Common myeloid progenitor, CD34-positive (primary cell): Measurements from ENCODE around the gene UCHL5.

Experiments
- CTCF ChIA-PET: fragments of 350-600 bp; sonication (Branson Sonifier 250); formaldehyde crosslinking; loops from one replicate; lab custom pipeline; 2021; ENCODE audit warnings: antibody characterized with exemption; lab: Charles Lee
- POLR2A ChIA-PET: fragments of 350-600 bp; sonication (Branson Sonifier 250); formaldehyde crosslinking; loops from one replicate; lab custom pipeline; 2021; ENCODE audit warnings: antibody characterized with exemption; lab: Charles Lee
- DNase-seq, 3 donors: peaks; one replicate each; pipeline versions ENCODE4 v3.0.0 to v3.0.0-alpha.2; 2013
- H3K27ac ChIP-seq, 2 experiments: 1 replicate in 1 of 2; 2 replicates in 1 of 2; pipeline ENCODE4 v1.7.0; 2013; ENCODE audit warnings: inconsistent platforms in 2 of 2, low read length in 2 of 2, mild to moderate bottlenecking in 2 of 2, low read depth in 1 of 2, moderate library complexity in 1 of 2; ENCODE audit not compliant: severe bottlenecking in 2 of 2, insufficient read depth in 1 of 2, poor library complexity in 1 of 2
- H3K27me3 ChIP-seq, 5 experiments: replicated peaks in 2 of 5; 1 replicate in 3 of 5; 2 replicates in 2 of 5; pipeline versions ENCODE4 v1.6.1 to v1.7.0; 2013; ENCODE audit warnings: low read length in 4 of 5, mild to moderate bottlenecking in 2 of 5, moderate library complexity in 2 of 5, inconsistent platforms in 1 of 5; ENCODE audit not compliant: insufficient read depth in 5 of 5, control insufficient read depth in 4 of 5
- H3K36me3 ChIP-seq, 4 experiments: 1 replicate in 2 of 4; 2 replicates in 2 of 4; pipeline versions ENCODE4 v1.6.1 to v1.7.0; 2013; ENCODE audit warnings: low read length in 3 of 4, control low read depth in 1 of 4, mild to moderate bottlenecking in 1 of 4; ENCODE audit not compliant: control insufficient read depth in 4 of 4, insufficient read depth in 4 of 4
- H3K4me1 ChIP-seq, 4 experiments: 1 replicate in 3 of 4; 2 replicates in 1 of 4; pipeline versions ENCODE4 v1.6.1 to v1.7.1; 2013; ENCODE audit warnings: low read length in 3 of 4, mild to moderate bottlenecking in 3 of 4, control low read depth in 1 of 4, inconsistent platforms in 1 of 4, moderate library complexity in 1 of 4; ENCODE audit not compliant: control insufficient read depth in 4 of 4, insufficient read depth in 4 of 4; ENCODE audit errors: control extremely low read depth in 1 of 4
- H3K4me3 ChIP-seq, 7 experiments: 1 replicate in 4 of 7; 2 replicates in 3 of 7; pipeline versions ENCODE4 v1.5.1 to v1.7.0; 2013; ENCODE audit warnings: mild to moderate bottlenecking in 7 of 7, low read length in 6 of 7, moderate library complexity in 6 of 7, inconsistent platforms in 2 of 7, low read depth in 2 of 7, control low read depth in 1 of 7; ENCODE audit not compliant: insufficient read depth in 4 of 7, control insufficient read depth in 1 of 7; ENCODE audit errors: extremely low read depth in 1 of 7
- H3K9me3 ChIP-seq, 5 experiments: 1 replicate in 4 of 5; 2 replicates in 1 of 5; pipeline versions ENCODE4 v1.6.1 to v1.7.1; 2013; ENCODE audit warnings: low read length in 4 of 5, mild to moderate bottlenecking in 2 of 5, inconsistent platforms in 1 of 5, low read depth in 1 of 5, moderate library complexity in 1 of 5; ENCODE audit not compliant: control insufficient read depth in 4 of 5, insufficient read depth in 2 of 5; ENCODE audit errors: control extremely low read depth in 1 of 5
- WGBS: methylation state at CpG from one replicate; pipeline ENCODE4 v1.1.5; 2013; ENCODE audit not compliant: insufficient coverage; 5-methylcytosine and 5-hydroxymethylcytosine counted together

UCHL5 gene

DNA sequence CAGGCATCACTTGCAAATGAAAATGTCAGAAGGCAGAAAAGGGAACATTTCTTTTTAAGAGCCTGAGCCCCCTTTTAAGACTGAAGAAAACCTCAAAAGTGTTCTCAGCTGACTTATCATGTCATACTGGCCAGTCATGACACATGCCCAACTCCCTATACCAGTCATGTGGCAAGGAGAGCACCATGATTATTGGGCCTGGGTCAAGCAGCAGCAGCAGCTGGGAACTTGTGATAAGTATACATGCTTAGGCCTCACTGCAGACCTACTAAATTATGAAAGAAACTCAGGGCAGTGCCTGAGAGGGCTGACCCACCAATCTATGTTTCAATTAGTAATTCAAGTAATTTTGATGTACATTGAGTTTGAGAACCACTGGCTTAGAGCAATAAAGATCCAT is 8.9 kb upstream of the UCHL5 start:
- DNase-seq: peak in 2 of 3 donors; percentile 10 to 29
- H3K4me1 ChIP-seq: peaks cover 0 to 6% (median 0%) of the 10 kb centered on the region in 4 experiments
- H3K4me3 ChIP-seq: no peak overlapping the region
- ChIA-PET POLR2A (no interaction called here), CTCF (no interaction called here)
- no peaks in the 10 kb centered on the region for H3K9me3 ChIP-seq
- no peak overlapping the region for H3K27ac ChIP-seq
- H3K36me3 ChIP-seq: peaks cover under 1 to 8% (median 3%) of the 10 kb centered on the region in 4 experiments
- H3K27me3 ChIP-seq: no peaks in the 10 kb centered on the region

DNA sequence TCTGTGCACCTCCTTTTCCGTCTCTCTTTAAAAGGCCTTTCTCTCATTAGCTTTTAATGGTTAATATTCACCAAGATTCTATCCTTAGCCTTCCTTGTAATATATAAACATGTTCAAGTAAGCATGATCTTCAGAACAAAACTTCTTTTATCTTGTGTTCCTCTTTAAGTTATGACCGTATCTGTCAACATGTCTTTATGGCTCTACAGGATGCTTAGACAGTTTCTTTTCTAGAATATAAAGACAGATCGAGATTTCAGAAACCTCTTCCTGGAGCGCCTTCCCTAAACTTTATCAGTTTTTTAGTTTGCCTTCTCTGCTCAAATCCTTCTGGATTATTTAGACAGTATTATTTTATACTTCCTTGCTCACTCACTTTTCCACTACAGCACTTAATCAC is 7.4 kb upstream of the UCHL5 start:
- CTCF ChIA-PET: interaction anchor here (0.9 kb wide), 1 partner anchor 454 kb away, joined by 3 read pairs; no protein-coding TSS in a partner anchor
- no peaks in the 10 kb centered on the region for H3K9me3 ChIP-seq
- POLR2A ChIA-PET: no interaction called here
- peaks cover 0 to 6% (median 0%) of the 10 kb centered on the region in 4 experiments for H3K4me1 ChIP-seq
- no peak for DNase-seq
- H3K4me3 ChIP-seq: no peak overlapping the region
- 89% methylated on average over 4 of the region's 4 CpGs for WGBS
- no peak overlapping the region for H3K27ac ChIP-seq
- H3K27me3 ChIP-seq: no peaks in the 10 kb centered on the region
- H3K36me3 ChIP-seq: peaks cover 0 to 6% (median 3%) of the 10 kb centered on the region in 4 experiments

DNA sequence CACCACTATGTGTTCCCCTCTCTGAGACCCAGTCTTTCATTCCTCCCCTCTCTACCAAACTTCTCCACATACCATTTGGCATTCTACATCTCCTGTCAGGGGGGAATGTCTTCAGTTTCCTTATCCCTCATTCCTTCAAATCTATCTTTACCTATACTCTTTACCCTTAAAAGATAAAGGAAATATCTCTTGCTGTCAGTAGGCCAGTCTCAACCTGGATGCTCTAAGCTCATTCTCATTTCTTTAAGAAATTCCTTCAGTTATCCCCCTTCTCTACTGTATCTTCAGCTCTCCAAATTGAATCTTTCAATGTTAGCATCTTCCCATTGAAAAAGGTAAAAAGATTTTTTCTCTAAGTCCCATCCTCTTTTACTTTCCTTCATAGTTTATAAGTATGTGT is 6.8 kb upstream of the UCHL5 start:
- ChIA-PET CTCF (interaction anchor here (0.9 kb wide), 1 partner anchor 453 kb away, joined by 3 read pairs; no protein-coding TSS in a partner anchor), POLR2A (no interaction called here)
- Histone ChIP-seq H3K27me3 (no peaks in the 10 kb centered on the region), H3K9me3 (no peaks in the 10 kb centered on the region), H3K4me1 (peaks cover 0 to 10% (median 3%) of the 10 kb centered on the region in 4 experiments), H3K36me3 (peaks cover 0 to 6% (median 3%) of the 10 kb centered on the region in 4 experiments), H3K27ac (no peak overlapping the region), H3K4me3 (no peak overlapping the region)
- no peak for DNase-seq

DNA sequence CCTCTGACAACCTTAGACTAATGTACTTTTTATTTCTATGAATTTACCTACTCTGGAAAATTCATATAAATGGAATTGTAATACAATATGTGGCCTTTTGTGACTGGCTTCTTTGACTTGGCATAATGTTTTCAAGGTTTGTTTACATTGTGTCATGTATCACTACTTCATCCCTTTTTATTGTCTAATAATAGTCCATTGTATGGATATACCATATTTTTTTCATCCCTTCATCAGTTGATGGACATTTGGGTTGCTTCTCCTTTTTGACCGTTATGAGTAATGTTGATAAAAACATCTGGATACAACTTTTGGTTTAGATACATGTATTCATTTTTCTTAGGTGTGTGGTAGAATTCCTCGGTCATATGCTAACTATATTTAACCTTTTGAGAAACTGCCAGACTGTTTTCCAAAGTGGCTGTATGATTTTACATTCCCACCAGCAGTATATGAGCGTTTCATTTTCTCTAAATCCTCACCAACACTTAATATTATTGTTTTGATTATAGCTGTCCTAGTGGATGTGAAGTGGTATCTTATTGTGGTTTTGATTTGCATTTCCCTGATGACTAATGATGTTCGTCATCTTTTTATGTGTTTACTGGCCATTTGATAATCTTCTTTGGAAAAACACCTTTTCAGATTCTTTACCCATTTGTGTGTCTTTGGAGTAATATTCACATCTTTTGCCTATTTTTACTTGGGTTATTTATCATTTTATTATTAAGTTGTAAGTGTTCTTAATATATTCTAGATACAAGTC is 3.7 kb upstream of the UCHL5 start:
- Histone ChIP-seq H3K27me3 (no peaks in the 10 kb centered on the region), H3K4me1 (peaks cover 11 to 25% (median 19%) of the 10 kb centered on the region in 4 experiments), H3K27ac (no peak overlapping the region), H3K9me3 (no peaks in the 10 kb centered on the region), H3K36me3 (peaks cover 0 to 4% (median 0%) of the 10 kb centered on the region in 4 experiments), H3K4me3 (no peak overlapping the region)
- whole genome bisulfite sequencing: no CpG with 5 or more reads among the region's 4 CpGs
- DNase-seq: no peak
- ChIA-PET CTCF (interaction anchor here (1.0 kb wide), 1 partner anchor 41 kb away, joined by 3 read pairs; no protein-coding TSS in a partner anchor), POLR2A (interaction anchor here (0.7 kb wide), 1 partner anchor 137 kb away, joined by 3 read pairs; no protein-coding TSS in a partner anchor)

DNA sequence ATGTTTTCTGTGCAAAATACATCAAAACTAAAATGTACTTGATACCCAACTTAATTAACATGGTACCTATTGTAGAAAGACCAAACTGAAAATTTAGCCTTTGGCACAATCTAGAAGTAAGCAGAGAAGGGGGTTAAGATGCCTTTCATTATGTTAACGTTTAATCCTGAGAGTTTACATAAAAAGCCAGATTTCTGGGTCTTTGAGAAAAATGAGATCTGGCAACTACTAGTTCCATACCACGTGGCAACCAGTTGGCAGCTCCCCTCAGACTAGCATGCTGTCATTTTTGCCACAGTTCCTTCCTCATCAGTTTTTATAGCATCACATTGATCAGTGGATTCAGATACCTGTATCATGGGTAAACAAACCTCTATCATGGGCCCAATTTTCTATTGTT is 1.8 kb upstream of the UCHL5 start:
- no peaks in the 10 kb centered on the region for H3K27me3 ChIP-seq
- peaks cover 11 to 32% (median 22%) of the 10 kb centered on the region in 4 experiments for H3K4me1 ChIP-seq
- H3K4me3 ChIP-seq: peak overlapping the region in 6 of 7 experiments; percentile 73 to 100 (median 90)
- 31% methylated on average over 2 of the region's 2 CpGs for WGBS
- CTCF ChIA-PET: no interaction called here
- H3K36me3 ChIP-seq: peaks cover 0 to 4% (median 0%) of the 10 kb centered on the region in 4 experiments
- DNase-seq: peak in 2 of 3 donors; percentile 34 to 47
- no peaks in the 10 kb centered on the region for H3K9me3 ChIP-seq
- POLR2A ChIA-PET: interaction anchor here (0.8 to 1.2 kb wide), 2 partner anchors 9 to 44 kb away, joined by 3 read pairs; no protein-coding TSS in a partner anchor
- H3K27ac ChIP-seq: peak overlapping the region in 1 of 2 experiments; percentile 97

DNA sequence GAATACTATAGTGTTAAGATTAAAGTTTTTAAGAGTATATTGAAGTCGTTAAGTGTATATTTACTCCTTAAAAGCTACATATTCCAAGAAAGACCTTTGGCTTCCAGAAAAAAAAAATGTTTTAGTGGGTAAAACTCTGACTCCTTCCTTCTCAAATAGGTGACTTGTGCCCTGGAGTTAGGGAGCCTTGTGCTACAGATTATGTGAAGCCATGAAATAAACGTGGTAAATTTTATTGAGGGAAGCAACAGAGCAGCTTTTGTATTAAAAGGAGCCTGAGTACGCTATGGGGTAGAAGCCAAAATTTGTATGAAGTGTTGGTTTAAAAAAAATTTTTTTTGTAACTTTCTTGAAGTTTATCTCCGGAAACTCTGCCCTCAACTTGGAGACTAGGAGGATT is 1.2 kb upstream of the UCHL5 start:
- Histone ChIP-seq H3K4me1 (peaks cover 11 to 32% (median 22%) of the 10 kb centered on the region in 4 experiments), H3K27ac (peak overlapping the region; percentile 93 to 97), H3K9me3 (no peaks in the 10 kb centered on the region), H3K27me3 (no peaks in the 10 kb centered on the region), H3K4me3 (peak overlapping the region in 6 of 7 experiments; percentile 73 to 100 (median 90)), H3K36me3 (peaks cover 0 to 4% (median 0%) of the 10 kb centered on the region in 4 experiments)
- POLR2A ChIA-PET: interaction anchor here (0.8 to 1.2 kb wide), 2 partner anchors 9 to 44 kb away, joined by 3 read pairs; no protein-coding TSS in a partner anchor
- DNase-seq: no peak
- WGBS: 37% methylated on average over 3 of the region's 4 CpGs
- CTCF ChIA-PET: no interaction called here

DNA sequence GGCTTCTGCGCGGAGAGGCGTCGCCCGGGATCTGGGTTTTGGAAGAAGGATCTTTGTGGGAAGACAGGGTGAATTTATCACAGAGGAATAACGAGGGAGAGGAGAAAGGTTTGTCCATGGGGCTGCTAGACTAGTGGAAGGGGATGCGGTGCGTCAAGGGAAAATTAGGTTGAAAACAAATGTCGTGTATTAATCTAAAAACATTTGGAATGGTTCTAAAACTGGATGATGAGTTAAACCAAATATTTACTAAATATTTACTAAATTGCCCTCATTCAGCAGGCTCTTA is 899 bp upstream of the UCHL5 start:
- no peaks in the 10 kb centered on the region for H3K27me3 ChIP-seq
- WGBS: 0% methylated on average over 1 of the region's 9 CpGs
- H3K9me3 ChIP-seq: no peaks in the 10 kb centered on the region
- peak overlapping the region; percentile 73 to 100 (median 92) for H3K4me3 ChIP-seq
- no peak for DNase-seq
- peaks cover 11 to 32% (median 22%) of the 10 kb centered on the region in 4 experiments for H3K4me1 ChIP-seq
- H3K36me3 ChIP-seq: peaks cover 0 to 4% (median under 1%) of the 10 kb centered on the region in 4 experiments
- peak overlapping the region; percentile 93 to 97 for H3K27ac ChIP-seq
- CTCF ChIA-PET: no interaction called here
- POLR2A ChIA-PET: interaction anchor here (0.8 kb wide), 1 partner anchor 45 kb away, joined by 3 read pairs; no protein-coding TSS in a partner anchor
